Prostate gland (tissue), 2 donors: Measurements from ENCODE around the gene PHF5A. TPM values are rescaled to one million over a fixed set of nuclear protein-coding genes. Genes with fewer than 3 reads are reported as not detected.

Source experiments
- DNase-seq: peaks from one replicate; pipeline ENCODE4 v3.0.0-alpha.2; 2019; ENCODE audit warnings: low spot score
- H3K27ac ChIP-seq, 2 donors: fragments of 200-600 bp; sonication (generic); 2 replicates each; pipeline ENCODE4 v1.5.1; 2017 to 2019
- H3K27me3 ChIP-seq: fragments of 200-600 bp; sonication (generic); replicated peaks from 2 replicates; pipeline ENCODE4 v1.5.1; 2019; ENCODE audit not compliant: insufficient read depth
- H3K36me3 ChIP-seq, 2 donors: fragments of 200-600 bp; sonication (generic); 1 replicate in 1 of 2; 2 replicates in 1 of 2; pipeline versions ENCODE4 v1.5.1 to v1.8.1; 2017 to 2019
- H3K4me1 ChIP-seq: fragments of 200-600 bp; sonication (generic); replicated peaks from 2 replicates; pipeline ENCODE4 v1.5.1; 2019
- H3K4me3 ChIP-seq, 2 donors: fragments of 200-600 bp; sonication (generic); 2 replicates each; pipeline ENCODE4 v1.5.1; 2017 to 2019
- H3K9me3 ChIP-seq: fragments of 200-600 bp; sonication (generic); 2 replicates; pipeline ENCODE4 v1.5.1; 2017
- CTCF ChIP-seq, 4 experiments: fragments of 200-600 bp in 2 of 4; fragments of 450-650 bp in 2 of 4; sonication (generic) in 2 of 4; IDR thresholded peaks; 1 replicate in 3 of 4; 2 replicates in 1 of 4; pipeline ENCODE4 v1.5.1; 2016 to 2019; ENCODE audit warnings: antibody characterized with exemption in 4 of 4, mild to moderate bottlenecking in 2 of 4, moderate library complexity in 2 of 4
- POLR2A ChIP-seq: fragments of 450-650 bp; IDR thresholded peaks from one replicate; pipeline ENCODE4 v1.6.1; 2016; ENCODE audit warnings: antibody characterized with exemption, mild to moderate bottlenecking
- POLR2AphosphoS5 ChIP-seq: sonication (generic); formaldehyde crosslinking; IDR thresholded peaks from one replicate; pipeline ENCODE4 v1.6.1; 2017; ENCODE audit warnings: antibody characterized with exemption
- WGBS: methylation state at CpG from one replicate; pipeline ENCODE4 v1.1.5; 2018; 5-methylcytosine and 5-hydroxymethylcytosine counted together
- intact Hi-C: fragments of 100-400 bp; cut with DNase I; formaldehyde crosslinking; loops from one replicate; pipeline ENCODE4 v1.14.2; 2022
- total RNA-seq, 2 donors: library from RNA; depleted of rRNA; stranded (reverse); fragments of >200 nt; gene quantifications; one replicate each; pipeline ENCODE4 v1.1.0, GENCODE V29; 2016

PHF5A gene
- total RNA-seq, 2 donors from 2014 or later = 35.8 to 40.2 TPM

- Histone ChIP-seq H3K4me3 (no peak overlapping the region), H3K4me1 (peaks cover 10% of the 10 kb centered on the region), H3K27ac (peak overlapping the region; percentile 82 to 99), H3K9me3 (no peaks in the 10 kb centered on the region), H3K27me3 (no peaks in the 10 kb centered on the region), H3K36me3 (no peaks in the 10 kb centered on the region)
- no peak for TF ChIP-seq POLR2AphosphoS5
- TF ChIP-seq CTCF (IDR thresholded peaks at IDR 0.05) = no peak
- WGBS = 80% methylated on average over 9 of the region's 9 CpGs
- intact Hi-C loops = no loop called here
- no peak for DNase-seq
Measured at GRCh38 chr22:41418717-41419116, 49.8 kb downstream of the PHF5A start.

- Histone ChIP-seq H3K4me3 (no peak overlapping the region), H3K27ac (peak overlapping the region; percentile 82 to 99), H3K27me3 (no peaks in the 10 kb centered on the region), H3K36me3 (no peaks in the 10 kb centered on the region), H3K9me3 (no peaks in the 10 kb centered on the region), H3K4me1 (peaks cover 13% of the 10 kb centered on the region)
- 29% methylated on average over 13 of the region's 13 CpGs for WGBS
- TF ChIP-seq POLR2AphosphoS5 (peak; percentile 98), CTCF (IDR thresholded peaks at IDR 0.05) (no peak), POLR2A (peak; percentile 21)
- intact Hi-C loops = no loop called here
- peak; percentile 94 for DNase-seq
Measured at GRCh38 chr22:41417622-41418390, 50.7 kb downstream of the PHF5A start.

- H3K4me3 ChIP-seq = no peak overlapping the region
- intact Hi-C loops = no loop called here
- WGBS = 88% methylated on average over 4 of the region's 4 CpGs
- no peak for DNase-seq
- H3K36me3 ChIP-seq = no peaks in the 10 kb centered on the region
- no peaks in the 10 kb centered on the region for H3K27me3 ChIP-seq
- H3K4me1 ChIP-seq = peaks cover 34% of the 10 kb centered on the region
- H3K27ac ChIP-seq = peak overlapping the region; percentile 99 to 100
- H3K9me3 ChIP-seq = no peaks in the 10 kb centered on the region
- no peak for TF ChIP-seq CTCF (IDR thresholded peaks at IDR 0.05)
- TF ChIP-seq POLR2AphosphoS5 = no peak
- no peak for TF ChIP-seq POLR2A
Measured at GRCh38 chr22:41415554-41415953, 52.9 kb downstream of the PHF5A start.

- DNase-seq = peak; percentile 36
- intact Hi-C loops = no loop called here
- 51% methylated on average over 11 of the region's 11 CpGs for WGBS
- H3K9me3 ChIP-seq = no peaks in the 10 kb centered on the region
- peaks cover 31% of the 10 kb centered on the region for H3K4me1 ChIP-seq
- TF ChIP-seq POLR2AphosphoS5 = peak; percentile 70
- TF ChIP-seq POLR2A = no peak
- no peak for TF ChIP-seq CTCF (IDR thresholded peaks at IDR 0.05)
- peak overlapping the region; percentile 99 to 100 for H3K27ac ChIP-seq
- no peaks in the 10 kb centered on the region for H3K27me3 ChIP-seq
- no peak overlapping the region for H3K4me3 ChIP-seq
- no peaks in the 10 kb centered on the region for H3K36me3 ChIP-seq
Measured at GRCh38 chr22:41411021-41411851, 57.3 kb downstream of the PHF5A start.
